Muscle layer of colon (tissue), 2 donors: ENCODE results near the gene FNDC3B.
"Not testable (repeated sequence)": the region's sequence is repeated elsewhere in the genome, so short reads cannot be mapped to it uniquely, and the experiment has no call there.

Experiments
- H3K27ac ChIP-seq: one replicate; pipeline ENCODE4 v1.7.0; 2013; ENCODE audit warnings: low read depth, mild to moderate bottlenecking, low read length, moderate library complexity
- H3K27me3 ChIP-seq, 2 donors: one replicate each; pipeline ENCODE4 v1.7.0; 2013; ENCODE audit warnings: low read length in 2 of 2, mild to moderate bottlenecking in 2 of 2; ENCODE audit not compliant: insufficient read depth in 2 of 2, control insufficient read depth in 1 of 2
- H3K36me3 ChIP-seq: one replicate; pipeline ENCODE4 v1.7.0; 2013; ENCODE audit warnings: mild to moderate bottlenecking, low read length; ENCODE audit not compliant: insufficient read depth
- H3K4me1 ChIP-seq: one replicate; pipeline ENCODE4 v1.7.0; 2013; ENCODE audit warnings: mild to moderate bottlenecking, low read length; ENCODE audit not compliant: insufficient read depth
- H3K4me3 ChIP-seq, 2 donors: one replicate each; pipeline ENCODE4 v1.7.0; 2013; ENCODE audit warnings: low read length in 2 of 2, low read depth in 1 of 2, mild to moderate bottlenecking in 1 of 2, moderate library complexity in 1 of 2
- H3K9ac ChIP-seq: one replicate; pipeline ENCODE4 v1.7.0; 2013; ENCODE audit warnings: low read length
- H3K9me3 ChIP-seq: one replicate; pipeline ENCODE4 v1.7.0; 2013; ENCODE audit warnings: mild to moderate bottlenecking, low read length
- donor health status: abdominal sarcoma.
- donor health status: Adenocarcinoma of cecum.

The FNDC3B gene

DNA sequence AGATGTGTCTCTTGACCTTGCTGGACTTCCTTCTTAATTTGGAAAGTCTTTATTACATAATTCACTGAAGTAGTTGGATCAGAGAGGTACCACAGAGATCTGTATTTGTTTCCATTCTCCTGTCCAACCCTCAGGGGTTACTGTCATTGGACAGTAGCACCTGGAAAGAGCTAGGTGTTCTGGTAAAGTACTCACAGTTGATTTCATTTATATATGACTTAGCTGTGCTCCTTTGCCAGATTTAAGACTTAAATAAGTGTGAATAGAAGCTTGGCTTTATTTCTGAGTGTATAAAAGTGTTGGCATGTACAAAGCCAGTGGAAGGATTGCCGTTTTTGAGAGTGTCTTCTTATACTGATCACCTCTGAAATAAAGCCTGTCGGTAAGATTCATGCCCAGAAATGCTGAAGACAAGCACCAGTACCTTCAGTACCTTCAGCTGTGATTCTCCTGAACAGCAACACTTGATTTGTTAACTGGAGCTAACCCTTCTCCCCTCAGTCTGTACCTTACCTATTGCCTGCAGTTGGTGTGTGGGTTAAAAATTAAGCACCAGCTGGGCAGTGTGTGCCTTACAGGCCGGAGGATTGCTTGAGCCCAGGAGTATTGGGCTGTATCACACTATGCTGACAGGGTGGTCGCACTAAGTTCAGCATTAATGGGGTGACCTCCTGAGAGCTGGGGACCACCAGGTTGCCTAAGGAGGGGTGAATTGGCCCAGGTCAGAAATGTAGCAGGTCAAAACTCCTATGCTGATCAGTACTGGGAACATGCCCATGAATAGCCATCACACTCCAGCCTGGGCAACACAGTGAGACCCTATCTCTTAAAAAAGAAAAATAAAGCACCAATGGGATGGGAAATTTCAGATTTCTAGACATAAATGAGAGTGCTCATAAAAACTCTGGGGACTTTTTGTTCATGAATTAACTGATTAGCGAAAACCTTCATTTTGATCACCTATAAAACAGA, 197.7 kb downstream of the FNDC3B start:
- H3K9ac ChIP-seq, result no peak overlapping the region
- no peak overlapping the region for H3K27ac ChIP-seq
- no peaks in the 10 kb centered on the region for H3K4me1 ChIP-seq
- no peaks in the 10 kb centered on the region for H3K36me3 ChIP-seq
- H3K9me3 ChIP-seq, result no peaks in the 10 kb centered on the region
- H3K27me3 ChIP-seq, result no peaks in the 10 kb centered on the region
- no peak overlapping the region for H3K4me3 ChIP-seq

DNA sequence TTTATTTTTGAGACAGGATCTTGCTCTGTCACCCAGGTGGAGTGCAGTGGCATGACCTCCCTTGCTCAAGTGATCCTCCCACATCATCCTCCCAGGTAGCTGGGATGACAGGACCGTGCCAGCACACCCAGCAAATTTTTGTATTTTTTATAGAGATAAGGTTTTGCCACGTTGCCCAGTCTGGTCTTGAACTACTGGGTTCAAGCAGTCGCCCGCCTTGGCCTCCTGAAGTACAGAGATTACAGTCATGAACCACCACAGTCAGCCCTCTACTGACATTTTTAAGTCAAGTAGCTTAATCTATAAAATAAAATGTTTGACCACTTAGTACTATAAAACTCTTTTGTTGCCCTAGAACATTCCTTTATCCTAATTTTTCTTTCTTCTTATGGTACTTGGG, 198.8 kb downstream of the FNDC3B start:
- H3K4me1 ChIP-seq, result no peaks in the 10 kb centered on the region
- no peak overlapping the region for H3K27ac ChIP-seq
- no peak overlapping the region for H3K9ac ChIP-seq
- H3K4me3 ChIP-seq, result no peak overlapping the region
- no peaks in the 10 kb centered on the region for H3K9me3 ChIP-seq
- H3K27me3 ChIP-seq, result no peaks in the 10 kb centered on the region
- no peaks in the 10 kb centered on the region for H3K36me3 ChIP-seq

DNA sequence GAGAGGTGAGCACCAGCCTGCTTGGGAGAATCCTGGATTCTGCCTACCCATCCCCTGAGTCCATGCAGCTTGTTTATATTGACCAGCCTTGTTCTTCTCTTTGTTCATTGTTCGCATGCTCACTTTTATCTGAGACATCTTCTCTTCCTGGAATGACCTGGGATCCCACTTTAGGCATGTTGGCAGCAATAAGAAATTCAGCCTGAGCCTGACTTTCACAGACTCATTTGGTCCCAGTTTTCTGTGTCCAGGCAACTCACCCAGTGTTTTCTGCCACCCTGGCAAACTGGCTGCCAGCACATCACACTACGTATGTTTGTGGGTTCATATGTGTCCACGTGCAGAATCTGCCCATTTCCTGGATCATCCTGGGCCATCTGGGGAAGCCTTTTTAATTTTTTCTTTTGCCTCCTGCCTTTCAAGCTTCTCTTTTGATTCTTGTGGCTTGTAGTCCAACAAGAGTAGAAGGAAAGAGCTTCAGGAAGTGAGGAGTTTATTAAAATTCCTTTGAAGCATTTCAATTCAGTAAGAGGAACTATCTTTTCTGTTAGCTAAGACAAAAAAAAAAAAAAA, 199.9 kb downstream of the FNDC3B start:
- Histone ChIP-seq H3K27ac (no peak overlapping the region), H3K27me3 (no peaks in the 10 kb centered on the region), H3K36me3 (no peaks in the 10 kb centered on the region)

GRCh38 chr3:172241405-172241804, 202.0 kb downstream of the FNDC3B start:
- no peak overlapping the region for H3K4me3 ChIP-seq
- H3K27ac ChIP-seq, result no peak overlapping the region
- H3K9ac ChIP-seq, result no peak overlapping the region
- no peaks in the 10 kb centered on the region for H3K27me3 ChIP-seq
- no peaks in the 10 kb centered on the region for H3K9me3 ChIP-seq
- H3K4me1 ChIP-seq, result no peaks in the 10 kb centered on the region
- H3K36me3 ChIP-seq, result no peaks in the 10 kb centered on the region

More for the DNA sequence above, 199.9 kb downstream of the FNDC3B start:
- H3K9ac ChIP-seq, result no peak overlapping the region
- no peaks in the 10 kb centered on the region for H3K4me1 ChIP-seq
- H3K4me3 ChIP-seq, result no peak overlapping the region
- H3K9me3 ChIP-seq, result no peaks in the 10 kb centered on the region

GRCh38 chr3:172242471-172242870, 203.1 kb downstream of the FNDC3B start:
- H3K36me3 ChIP-seq, H3K9ac ChIP-seq, H3K27me3 ChIP-seq, H3K9me3 ChIP-seq, H3K4me1 ChIP-seq, H3K27ac ChIP-seq, H3K4me3 ChIP-seq: not testable (repeated sequence)

GRCh38 chr3:172243376-172243775, 204.0 kb downstream of the FNDC3B start:
- not testable (repeated sequence) for H3K27ac ChIP-seq, H3K9me3 ChIP-seq, H3K4me3 ChIP-seq, H3K36me3 ChIP-seq, H3K4me1 ChIP-seq, H3K27me3 ChIP-seq, H3K9ac ChIP-seq

DNA sequence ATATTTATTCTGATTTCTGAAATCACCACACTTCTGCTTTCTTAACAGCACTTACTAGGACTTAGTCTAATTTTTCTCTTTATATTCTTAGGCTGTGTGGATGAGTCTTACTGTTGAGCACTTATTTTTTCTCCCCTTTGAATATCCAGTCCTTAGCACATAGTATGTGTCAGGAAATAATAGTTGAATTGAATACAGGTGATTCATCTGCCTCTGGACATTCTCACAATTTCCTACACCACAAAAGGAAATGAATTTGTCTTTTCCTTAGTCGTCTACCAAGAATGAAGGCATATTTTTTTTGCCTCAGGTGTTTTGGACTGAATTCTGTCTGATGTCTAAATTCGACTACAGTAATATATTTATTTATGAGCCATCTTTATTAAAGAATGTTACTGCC, 204.6 kb downstream of the FNDC3B start:
- Histone ChIP-seq H3K9me3 (no peaks in the 10 kb centered on the region), H3K4me3 (no peak overlapping the region), H3K27me3 (no peaks in the 10 kb centered on the region), H3K27ac (no peak overlapping the region), H3K4me1 (no peaks in the 10 kb centered on the region), H3K36me3 (no peaks in the 10 kb centered on the region), H3K9ac (no peak overlapping the region)

DNA sequence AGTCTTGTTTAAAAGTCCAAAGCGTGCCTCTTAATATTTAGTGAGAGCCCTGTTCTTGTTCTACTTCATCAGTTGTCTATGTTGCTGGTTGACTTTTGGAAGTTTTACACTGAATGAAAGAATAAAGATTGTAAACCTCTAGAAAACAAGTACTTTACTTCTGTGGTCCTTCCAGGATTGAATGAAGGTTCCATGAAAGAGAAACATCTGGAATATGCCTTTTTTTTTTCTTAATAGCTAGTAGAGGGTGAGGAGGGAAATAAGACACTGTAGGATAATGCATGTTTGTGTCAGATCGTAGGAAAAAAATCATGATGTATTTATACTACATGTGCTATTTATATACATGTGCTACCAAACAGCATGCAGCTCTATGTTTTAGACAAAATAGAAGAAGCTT, 205.9 kb downstream of the FNDC3B start:
- H3K36me3 ChIP-seq, result no peaks in the 10 kb centered on the region
- H3K4me3 ChIP-seq, result no peak overlapping the region
- no peaks in the 10 kb centered on the region for H3K9me3 ChIP-seq
- no peak overlapping the region for H3K9ac ChIP-seq
- H3K4me1 ChIP-seq, result no peaks in the 10 kb centered on the region
- H3K27me3 ChIP-seq, result no peaks in the 10 kb centered on the region
- H3K27ac ChIP-seq, result no peak overlapping the region

- Histone ChIP-seq H3K4me3 (no peak overlapping the region), H3K27ac (no peak overlapping the region)
Measured at GRCh38 chr3:172246107-172246844, 206.9 kb downstream of the FNDC3B start.

DNA sequence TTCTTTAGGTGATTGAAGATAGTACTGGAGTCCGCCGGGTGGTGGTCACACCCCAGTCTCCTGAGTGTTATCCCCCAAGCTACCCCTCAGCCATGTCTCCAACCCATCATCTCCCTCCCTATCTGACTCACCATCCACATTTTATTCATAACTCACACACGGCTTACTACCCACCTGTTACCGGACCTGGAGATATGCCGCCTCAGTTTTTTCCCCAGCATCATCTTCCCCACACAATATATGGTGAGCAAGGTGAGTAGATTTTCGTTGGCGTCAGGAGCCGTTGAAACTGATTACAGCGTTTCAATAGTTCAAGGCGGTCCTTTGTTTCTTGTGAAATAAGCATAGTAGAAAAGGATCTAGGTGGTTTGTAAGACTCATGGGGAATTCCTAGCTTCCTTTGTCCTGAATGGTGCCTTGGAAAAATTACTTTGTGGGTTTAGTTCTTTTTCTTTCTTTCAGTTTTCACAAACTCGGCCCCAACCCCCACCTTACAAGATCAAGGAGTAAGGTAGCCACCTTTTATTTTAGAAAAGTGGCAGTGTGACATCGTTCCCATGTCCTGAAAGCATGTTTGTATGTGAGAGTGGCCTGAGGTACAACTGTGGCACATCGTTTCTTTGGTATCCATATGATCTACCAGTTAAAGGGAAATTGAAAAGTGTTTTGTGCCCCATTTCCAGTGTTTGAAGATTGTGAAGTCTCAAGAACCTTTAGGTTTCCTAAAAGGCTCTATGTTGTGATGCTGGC, 208.3 kb downstream of the FNDC3B start:
- peaks cover 8% of the 10 kb centered on the region for H3K36me3 ChIP-seq
- no peaks in the 10 kb centered on the region for H3K4me1 ChIP-seq
- H3K27ac ChIP-seq, result no peak overlapping the region

More at GRCh38 chr3:172246107-172246844, 206.9 kb downstream of the FNDC3B start:
- H3K9me3 ChIP-seq, result no peaks in the 10 kb centered on the region
- H3K9ac ChIP-seq, result no peak overlapping the region
- H3K27me3 ChIP-seq, result no peaks in the 10 kb centered on the region
- H3K36me3 ChIP-seq, result no peaks in the 10 kb centered on the region
- no peaks in the 10 kb centered on the region for H3K4me1 ChIP-seq

DNA sequence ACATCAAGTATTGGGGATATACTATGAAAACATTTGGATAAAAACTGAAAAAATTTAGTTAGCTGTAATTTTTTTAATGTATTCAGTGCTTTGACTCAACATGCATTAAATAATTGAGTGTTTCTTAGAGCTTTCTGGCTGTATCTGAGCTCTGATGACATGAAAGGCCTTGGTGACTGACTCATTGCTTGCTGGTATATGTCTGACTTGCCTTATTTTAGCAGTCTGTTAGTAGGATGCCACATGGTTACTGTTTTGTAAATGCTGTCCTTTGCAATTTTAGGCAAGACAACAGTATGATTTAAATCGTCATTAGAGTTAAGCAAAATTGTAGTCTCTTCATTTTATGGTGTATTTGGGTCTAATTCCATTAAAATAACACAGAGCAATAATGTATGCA, 209.7 kb downstream of the FNDC3B start:
- Histone ChIP-seq H3K4me3 (no peak overlapping the region), H3K9me3 (no peaks in the 10 kb centered on the region), H3K36me3 (peaks cover 8% of the 10 kb centered on the region), H3K4me1 (no peaks in the 10 kb centered on the region), H3K9ac (no peak overlapping the region), H3K27ac (no peak overlapping the region), H3K27me3 (no peaks in the 10 kb centered on the region)

More for the DNA sequence above, 208.3 kb downstream of the FNDC3B start:
- Histone ChIP-seq H3K9me3 (no peaks in the 10 kb centered on the region), H3K4me3 (no peak overlapping the region), H3K9ac (no peak overlapping the region), H3K27me3 (no peaks in the 10 kb centered on the region)
